Measurements from ENCODE around the gene DLGAP5. TPM values are rescaled to one million over a fixed set of nuclear protein-coding genes. Genes with fewer than 3 reads are reported as not detected.
A peak's percentile ranks its signal among the peaks of the same experiment; 100 is the strongest.

Gene DLGAP5
- total RNA-seq, 4 donors from 2014 or later: 4.6 to 16.8 (median 9.0) TPM

- Histone ChIP-seq H3K27ac (no peak overlapping the region), H3K4me3 (no peak overlapping the region), H3K27me3 (no peaks in the 10 kb centered on the region), H3K4me1 (peaks cover 6 to 19% (median 11%) of the 10 kb centered on the region in 3 donors), H3K36me3 (no peaks in the 10 kb centered on the region), H3K9me3 (no peaks in the 10 kb centered on the region)
- intact Hi-C loops (cut with DNase I): no loop called here
- WGBS, 2 donors: 69 to 77% methylated on average over 4 of the region's 4 CpGs
- TF ChIP-seq POLR2A (IDR thresholded peaks at IDR 0.05) (no peak), CTCF (IDR thresholded peaks at IDR 0.05) (no peak)
- no peak for DNase-seq
These were observed 2.6 kb downstream of the DLGAP5 start for GRCh38 chr14:55188686-55189295.

DNA sequence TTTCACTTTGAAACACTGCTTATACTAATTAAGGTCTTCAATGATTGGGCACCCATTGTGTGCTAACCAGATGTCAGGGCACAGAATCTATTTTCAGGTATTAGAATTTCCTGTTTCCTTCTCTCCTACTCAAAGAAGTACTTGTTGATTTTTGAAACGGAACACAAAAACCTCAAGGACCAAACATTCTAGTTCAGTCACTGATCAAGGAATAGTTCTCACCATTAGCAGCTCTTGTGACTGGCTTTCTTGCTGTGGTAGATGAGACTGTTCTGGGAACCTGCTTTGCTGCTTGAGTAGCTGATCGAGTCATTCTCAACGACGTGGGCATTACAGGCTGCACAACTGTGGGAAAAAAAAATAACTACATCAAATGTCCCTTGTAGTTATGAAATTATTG, 11.0 kb downstream of the DLGAP5 start:
- intact Hi-C loops (cut with DNase I): no loop called here
- H3K9me3 ChIP-seq: no peaks in the 10 kb centered on the region
- no peak overlapping the region for H3K27ac ChIP-seq
- H3K4me1 ChIP-seq: no peaks in the 10 kb centered on the region
- WGBS, 2 donors: 48 to 60% methylated on average over 4 of the region's 4 CpGs
- no peak for DNase-seq
- no peaks in the 10 kb centered on the region for H3K36me3 ChIP-seq
- TF ChIP-seq CTCF (IDR thresholded peaks at IDR 0.05): no peak
- TF ChIP-seq POLR2A (IDR thresholded peaks at IDR 0.05): no peak
- H3K27me3 ChIP-seq: no peaks in the 10 kb centered on the region
- H3K4me3 ChIP-seq: no peak overlapping the region

DNA sequence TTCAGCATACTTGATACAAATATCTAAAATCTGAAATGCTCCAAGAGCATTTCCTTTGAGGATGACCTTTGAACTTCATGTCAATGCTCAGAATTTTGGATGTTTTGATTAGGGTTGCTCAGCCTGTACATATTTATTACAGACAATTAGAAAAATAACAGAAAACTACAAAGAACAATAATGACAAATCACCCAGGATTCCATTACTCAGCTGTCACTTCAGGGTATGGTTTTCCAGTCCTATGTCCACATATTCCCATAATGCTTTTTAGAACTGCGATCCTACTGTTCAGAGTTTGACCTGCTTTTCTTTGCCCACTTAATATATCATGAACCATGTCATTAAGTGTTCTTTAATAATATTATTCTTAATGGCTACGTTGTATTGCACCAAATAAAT, 11.4 kb downstream of the DLGAP5 start:
- Histone ChIP-seq H3K9me3 (no peaks in the 10 kb centered on the region), H3K27ac (no peak overlapping the region), H3K4me1 (no peaks in the 10 kb centered on the region), H3K4me3 (no peak overlapping the region), H3K27me3 (no peaks in the 10 kb centered on the region), H3K36me3 (no peaks in the 10 kb centered on the region)
- intact Hi-C loops (cut with DNase I): no loop called here
- WGBS, 2 donors: 79 to 90% methylated on average over 2 of the region's 2 CpGs
- TF ChIP-seq POLR2A (IDR thresholded peaks at IDR 0.05) (no peak), CTCF (IDR thresholded peaks at IDR 0.05) (no peak)
- no peak for DNase-seq

DNA sequence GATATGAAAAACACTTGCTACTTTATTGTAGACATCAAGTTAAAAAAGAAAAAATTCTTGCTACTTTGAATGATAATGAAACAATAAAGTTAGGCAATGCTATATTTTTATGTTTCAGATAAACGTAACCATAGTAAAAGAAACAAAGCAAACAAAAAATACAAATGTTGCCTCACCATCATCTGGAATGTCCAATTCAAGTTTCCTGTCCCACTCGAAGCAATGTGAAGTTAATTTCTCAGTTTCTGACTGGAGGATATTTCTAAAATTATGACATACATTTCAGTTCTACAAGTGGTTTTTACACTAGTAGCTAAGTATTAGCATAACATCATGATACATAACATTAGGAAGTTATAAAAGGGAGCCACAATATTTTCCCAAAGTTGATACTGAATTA, 20.9 kb downstream of the DLGAP5 start:
- no peak overlapping the region for H3K27ac ChIP-seq
- H3K36me3 ChIP-seq: no peaks in the 10 kb centered on the region
- no peaks in the 10 kb centered on the region for H3K9me3 ChIP-seq
- H3K4me3 ChIP-seq: no peak overlapping the region
- H3K27me3 ChIP-seq: no peaks in the 10 kb centered on the region
- 71 to 76% methylated on average over 2 of the region's 2 CpGs for WGBS, 2 donors
- intact Hi-C loops (cut with DNase I): no loop called here
- no peaks in the 10 kb centered on the region for H3K4me1 ChIP-seq
- no peak for TF ChIP-seq CTCF (IDR thresholded peaks at IDR 0.05)
- no peak for TF ChIP-seq POLR2A (IDR thresholded peaks at IDR 0.05)
- no peak for DNase-seq

GRCh38 chr14:55160989-55161388, 30.4 kb downstream of the DLGAP5 start:
- H3K4me3 ChIP-seq: no peak overlapping the region
- no peak for TF ChIP-seq POLR2A (IDR thresholded peaks at IDR 0.05)
- peak; percentile 49 to 77 (median 70) for TF ChIP-seq CTCF (IDR thresholded peaks at IDR 0.05)
- H3K27ac ChIP-seq: no peak overlapping the region
- no peaks in the 10 kb centered on the region for H3K36me3 ChIP-seq
- H3K4me1 ChIP-seq: no peaks in the 10 kb centered on the region
- intact Hi-C loops (cut with DNase I): loop anchor here (5.0 kb wide), 1 partner anchor 69 kb away; no protein-coding TSS in a partner anchor
- H3K9me3 ChIP-seq: no peaks in the 10 kb centered on the region
- no peaks in the 10 kb centered on the region for H3K27me3 ChIP-seq
- DNase-seq: no peak

Data from esophagus squamous epithelium (tissue), 5 donors.